Activated CD8-positive, alpha-beta T cell treated with anti-CD3 and anti-CD28 coated beads, Interleukin-2, amount 10 ng/mL, durations not matched to agents 7 days and 5 days (primary cell): ENCODE measurements around the gene PIK3CD. TPM values are rescaled to one million over a fixed set of nuclear protein-coding genes. Genes with fewer than 3 reads are reported as not detected.
A peak's percentile ranks its signal among the peaks of the same experiment; 100 is the strongest.

Experiments used
- ATAC-seq: fragments of 150-1000 bp; cut with Tn5 transposase; one replicate; pipeline ENCODE4 v1.10.0; 2021; ENCODE audit warnings: moderate library complexity
- CTCF ChIA-PET: fragments of 350-600 bp; sonication (Branson Sonifier 250); formaldehyde crosslinking; loops from one replicate; lab custom pipeline; 2021; ENCODE audit warnings: antibody characterized with exemption; lab: Charles Lee
- POLR2A ChIA-PET: fragments of 350-600 bp; sonication (Branson Sonifier 250); formaldehyde crosslinking; loops from one replicate; lab custom pipeline; 2021; ENCODE audit warnings: antibody characterized with exemption; lab: Charles Lee
- DNase-seq: peaks from one replicate; pipeline ENCODE4 v3.0.0-alpha.2; 2020
- H3K27ac Mint-ChIP-seq: one replicate; pipeline ENCODE4 v1.8.0; 2021; ENCODE audit warnings: mild to moderate bottlenecking, mixed read lengths
- H3K27me3 Mint-ChIP-seq: one replicate; pipeline ENCODE4 v1.8.0; 2021; ENCODE audit warnings: low read depth, mixed read lengths
- H3K36me3 Mint-ChIP-seq: one replicate; pipeline ENCODE4 v1.8.0; 2021; ENCODE audit warnings: low read depth, mixed read lengths
- H3K4me1 Mint-ChIP-seq: one replicate; pipeline ENCODE4 v1.8.0; 2021; ENCODE audit warnings: low read depth, mixed read lengths
- H3K4me3 Mint-ChIP-seq: one replicate; pipeline ENCODE4 v1.8.0; 2021; ENCODE audit warnings: mild to moderate bottlenecking, mixed read lengths
- H3K9me3 Mint-ChIP-seq: one replicate; pipeline ENCODE4 v1.8.0; 2022; ENCODE audit warnings: mixed read lengths; ENCODE audit not compliant: insufficient read depth
- total RNA-seq, 2 experiments: library from RNA; stranded (reverse); gene quantifications; one replicate each; pipeline ENCODE4 v1.2.3, GENCODE V29; 2021

Gene PIK3CD
- total RNA-seq: 100 to 1,000 TPM; 283 to 285 TPM

GRCh38 chr1:9651565-9652378 is at the start of gene PIK3CD:
Gene PIK3CD, plus strand, starts transcription at chr1:9651731. Its CDS starts 58,725 bp downstream, at chr1:9710456.
- peak; percentile 42 for ATAC-seq
- ChIA-PET POLR2A (interaction anchor here (0.7 to 10.3 kb wide), 7 partner anchors 7 to 127 kb away, joined by 3 to 355 read pairs (median 36); no protein-coding TSS in a partner anchor), CTCF (interaction anchor here (0.7 to 12.0 kb wide), 13 partner anchors 8 to 292 kb away, joined by 3 to 232 read pairs (median 5); partner anchors contain the start of genes LZIC and NMNAT1)
- H3K36me3 Mint-ChIP-seq: peaks cover 53% of the 10 kb centered on the region
- H3K27me3 Mint-ChIP-seq: no peaks in the 10 kb centered on the region
- peak within 1 kb of the TSS; percentile 96 for H3K4me3 Mint-ChIP-seq
- H3K27ac Mint-ChIP-seq: peak within 1 kb of the TSS; percentile 95
- no peaks in the 10 kb centered on the region for H3K9me3 Mint-ChIP-seq
- DNase-seq: peak; percentile 59
- peaks cover 58% of the 10 kb centered on the region for H3K4me1 Mint-ChIP-seq

DNA sequence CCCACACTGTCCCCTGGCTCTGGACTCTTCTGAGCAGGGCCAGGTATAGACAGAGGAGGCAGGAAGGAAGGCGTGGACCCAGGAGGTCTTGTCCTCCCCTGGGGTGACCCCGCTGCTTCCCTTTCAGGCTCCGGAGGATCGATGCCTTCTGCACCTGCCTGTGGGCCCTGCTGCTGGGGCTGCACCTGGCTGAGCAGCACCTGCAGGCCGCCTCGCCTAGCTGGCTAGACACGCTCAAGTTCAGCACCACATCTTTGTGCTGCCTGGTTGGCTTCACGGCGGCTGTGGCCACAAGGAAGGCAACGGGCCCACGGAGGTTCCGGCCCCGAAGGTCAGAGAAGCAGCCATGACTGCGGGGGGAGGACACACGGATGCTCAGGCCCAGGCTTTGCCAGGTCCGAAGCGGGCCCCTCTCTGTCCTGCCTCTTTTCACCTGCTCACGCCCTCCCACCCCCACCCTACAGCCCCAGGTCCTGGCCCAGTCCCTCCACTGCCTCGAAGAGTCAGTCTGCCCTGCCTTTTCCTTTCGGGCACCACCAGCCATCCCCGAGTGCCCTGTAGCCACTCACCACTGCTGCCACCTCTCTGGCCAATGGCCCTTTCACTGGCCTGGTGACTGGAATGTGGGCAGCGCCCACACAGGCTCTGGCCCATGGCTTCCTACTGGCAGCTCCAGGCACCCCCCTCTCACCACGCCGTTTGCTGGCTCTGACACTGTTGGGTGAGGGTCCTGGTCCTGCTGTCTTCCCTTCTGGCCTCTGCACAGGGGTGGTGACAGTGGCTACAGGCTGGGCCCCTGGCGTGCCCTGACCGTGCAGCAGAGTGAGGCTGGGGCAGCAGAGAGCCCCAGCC is 49.4 kb upstream of the PIK3CD start:
- peaks cover 6% of the 10 kb centered on the region for H3K36me3 Mint-ChIP-seq
- ChIA-PET CTCF (no interaction called here), POLR2A (no interaction called here)
- DNase-seq (no peak), ATAC-seq (no peak)
- H3K9me3 Mint-ChIP-seq: no peaks in the 10 kb centered on the region
- H3K4me1 Mint-ChIP-seq: no peaks in the 10 kb centered on the region
- no peak overlapping the region for H3K4me3 Mint-ChIP-seq
- H3K27me3 Mint-ChIP-seq: no peaks in the 10 kb centered on the region
- no peak overlapping the region for H3K27ac Mint-ChIP-seq

GRCh38 chr1:9602794-9603167 is 48.8 kb upstream of the PIK3CD start:
- Mint-ChIP-seq H3K4me3 (no peak overlapping the region), H3K27me3 (no peaks in the 10 kb centered on the region), H3K36me3 (peaks cover 6% of the 10 kb centered on the region), H3K9me3 (no peaks in the 10 kb centered on the region), H3K4me1 (no peaks in the 10 kb centered on the region), H3K27ac (no peak overlapping the region)
- ChIA-PET CTCF (no interaction called here), POLR2A (interaction anchor here (0.7 kb wide), 1 partner anchor 48 kb away, joined by 3 read pairs; no protein-coding TSS in a partner anchor)
- ATAC-seq (no peak), DNase-seq (no peak)

- no peak overlapping the region for H3K27ac Mint-ChIP-seq
- ChIA-PET CTCF (interaction anchor here (0.6 kb wide), 1 partner anchor 13 kb away, joined by 3 read pairs; no protein-coding TSS in a partner anchor), POLR2A (interaction anchor here (0.7 kb wide), 1 partner anchor 47 kb away, joined by 3 read pairs; no protein-coding TSS in a partner anchor)
- no peaks in the 10 kb centered on the region for H3K4me1 Mint-ChIP-seq
- H3K9me3 Mint-ChIP-seq: no peaks in the 10 kb centered on the region
- no peak overlapping the region for H3K4me3 Mint-ChIP-seq
- H3K36me3 Mint-ChIP-seq: peaks cover 6% of the 10 kb centered on the region
- no peak for ATAC-seq
- no peaks in the 10 kb centered on the region for H3K27me3 Mint-ChIP-seq
- DNase-seq: no peak
Measured at GRCh38 chr1:9603307-9603706, 48.2 kb upstream of the PIK3CD start.

- POLR2A ChIA-PET: no interaction called here
- Mint-ChIP-seq H3K27me3 (no peaks in the 10 kb centered on the region), H3K27ac (no peak overlapping the region), H3K4me1 (no peaks in the 10 kb centered on the region), H3K4me3 (no peak overlapping the region), H3K9me3 (no peaks in the 10 kb centered on the region), H3K36me3 (peaks cover 6% of the 10 kb centered on the region)
- no peak for DNase-seq
- CTCF ChIA-PET: interaction anchor here (0.6 kb wide), 1 partner anchor 12 kb away, joined by 3 read pairs; no protein-coding TSS in a partner anchor
- no peak for ATAC-seq
Measured at GRCh38 chr1:9603766-9604753, 47.5 kb upstream of the PIK3CD start.

- no peak for ATAC-seq
- Mint-ChIP-seq H3K27me3 (no peaks in the 10 kb centered on the region), H3K9me3 (no peaks in the 10 kb centered on the region), H3K4me3 (no peak overlapping the region), H3K4me1 (no peaks in the 10 kb centered on the region), H3K27ac (no peak overlapping the region), H3K36me3 (peaks cover 4% of the 10 kb centered on the region)
- DNase-seq: no peak
- CTCF ChIA-PET: no interaction called here
- POLR2A ChIA-PET: no interaction called here
Measured at GRCh38 chr1:9604836-9605235, 46.7 kb upstream of the PIK3CD start.

DNA sequence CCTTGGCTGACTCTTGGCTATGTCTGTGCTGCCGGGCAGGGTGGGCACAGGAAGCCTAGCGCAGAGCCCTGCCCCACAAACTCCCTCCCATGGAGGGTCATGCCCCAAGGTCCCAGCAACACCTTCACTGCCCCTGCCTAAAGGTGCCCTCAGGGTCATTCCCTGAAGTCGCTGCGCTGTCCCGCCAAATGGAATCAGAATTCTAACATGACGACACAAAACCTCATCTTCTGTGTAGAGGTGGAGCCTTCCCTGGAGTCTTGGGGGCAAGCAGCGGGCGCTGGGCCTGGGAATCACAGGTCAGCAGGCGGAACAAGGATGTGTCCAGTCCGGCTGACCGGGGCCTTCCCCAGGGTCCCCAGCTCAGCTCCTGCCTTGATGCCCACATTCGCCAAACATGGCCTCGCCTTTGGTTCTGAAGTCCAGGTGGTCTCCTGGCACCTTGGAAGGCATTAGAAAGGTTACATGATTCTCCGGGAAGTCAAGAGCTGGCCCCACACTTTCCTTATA is 45.5 kb upstream of the PIK3CD start:
- Mint-ChIP-seq H3K36me3 (peaks cover 6% of the 10 kb centered on the region), H3K27ac (no peak overlapping the region), H3K4me3 (no peak overlapping the region), H3K4me1 (no peaks in the 10 kb centered on the region), H3K27me3 (no peaks in the 10 kb centered on the region), H3K9me3 (no peaks in the 10 kb centered on the region)
- ChIA-PET CTCF (no interaction called here), POLR2A (interaction anchor here (0.7 kb wide), 1 partner anchor 20 kb away, joined by 3 read pairs; no protein-coding TSS in a partner anchor)
- ATAC-seq (no peak), DNase-seq (no peak)

DNA sequence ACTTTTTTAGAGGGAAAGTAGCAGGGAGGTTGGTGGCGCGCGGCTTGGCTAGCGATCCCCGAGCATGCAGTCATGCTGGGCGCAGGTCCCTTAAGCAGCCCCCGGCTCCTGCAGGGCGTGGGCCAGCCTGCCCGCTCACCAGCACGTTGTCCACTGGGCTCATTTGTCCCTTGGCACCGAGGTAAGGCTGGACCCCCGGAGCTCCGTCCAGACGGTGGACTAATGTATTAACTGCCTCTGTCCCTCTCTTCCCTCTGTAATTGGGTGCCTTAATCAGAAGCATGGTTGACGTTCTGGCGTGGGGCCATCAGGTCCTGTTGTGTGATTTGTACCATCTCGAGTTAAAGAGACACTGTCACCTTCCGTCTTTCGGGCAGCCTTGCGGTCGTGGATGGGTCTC is 45.1 kb upstream of the PIK3CD start:
- Mint-ChIP-seq H3K9me3 (no peaks in the 10 kb centered on the region), H3K27me3 (no peaks in the 10 kb centered on the region), H3K36me3 (peaks cover 7% of the 10 kb centered on the region), H3K4me1 (no peaks in the 10 kb centered on the region), H3K4me3 (no peak overlapping the region), H3K27ac (no peak overlapping the region)
- no peak for ATAC-seq
- ChIA-PET POLR2A (no interaction called here), CTCF (no interaction called here)
- no peak for DNase-seq

DNA sequence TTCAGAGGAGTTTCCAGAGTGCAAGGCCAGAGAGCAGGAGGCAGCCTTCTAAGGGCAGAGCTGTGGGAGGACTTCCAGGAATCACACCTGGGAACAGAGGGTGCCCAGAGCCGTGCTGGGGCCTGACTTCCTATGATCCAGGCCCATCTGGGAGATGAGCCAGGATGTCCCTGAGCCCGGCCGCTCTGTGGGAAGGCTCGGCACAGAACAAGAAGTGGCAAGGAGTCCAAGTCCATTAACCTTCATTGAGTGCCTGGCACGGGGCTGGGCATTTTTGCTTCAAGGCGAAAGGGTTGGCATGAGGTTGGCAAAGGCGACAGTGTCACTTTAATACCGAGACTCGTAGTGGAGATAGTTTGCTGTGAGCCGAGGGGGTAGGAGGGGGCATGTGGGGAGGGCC is 44.6 kb upstream of the PIK3CD start:
- ChIA-PET POLR2A (interaction anchor here (1.0 kb wide), 1 partner anchor 10 kb away, joined by 3 read pairs; no protein-coding TSS in a partner anchor), CTCF (interaction anchor here (1.7 kb wide), 1 partner anchor 9 kb away, joined by 5 read pairs; no protein-coding TSS in a partner anchor)
- no peaks in the 10 kb centered on the region for H3K27me3 Mint-ChIP-seq
- H3K4me1 Mint-ChIP-seq: no peaks in the 10 kb centered on the region
- ATAC-seq: no peak
- peaks cover 9% of the 10 kb centered on the region for H3K36me3 Mint-ChIP-seq
- DNase-seq: no peak
- H3K4me3 Mint-ChIP-seq: no peak overlapping the region
- H3K9me3 Mint-ChIP-seq: no peaks in the 10 kb centered on the region
- no peak overlapping the region for H3K27ac Mint-ChIP-seq

GRCh38 chr1:9607352-9607751 is 44.2 kb upstream of the PIK3CD start:
- no peak for ATAC-seq
- ChIA-PET POLR2A (interaction anchor here (1.0 kb wide), 1 partner anchor 11 kb away, joined by 3 read pairs; no protein-coding TSS in a partner anchor), CTCF (interaction anchor here (1.7 kb wide), 1 partner anchor 9 kb away, joined by 5 read pairs; no protein-coding TSS in a partner anchor)
- Mint-ChIP-seq H3K4me1 (no peaks in the 10 kb centered on the region), H3K36me3 (peaks cover 9% of the 10 kb centered on the region), H3K27ac (no peak overlapping the region), H3K27me3 (no peaks in the 10 kb centered on the region), H3K9me3 (no peaks in the 10 kb centered on the region), H3K4me3 (no peak overlapping the region)
- no peak for DNase-seq
